ENCODE data around the gene ATP2A2.
A peak's percentile ranks its signal among the peaks of the same experiment; 100 is the strongest.
"Not testable (repeated sequence)": the region's sequence is repeated elsewhere in the genome, so short reads cannot be mapped to it uniquely, and the experiment has no call there.

The ATP2A2 gene

DNA sequence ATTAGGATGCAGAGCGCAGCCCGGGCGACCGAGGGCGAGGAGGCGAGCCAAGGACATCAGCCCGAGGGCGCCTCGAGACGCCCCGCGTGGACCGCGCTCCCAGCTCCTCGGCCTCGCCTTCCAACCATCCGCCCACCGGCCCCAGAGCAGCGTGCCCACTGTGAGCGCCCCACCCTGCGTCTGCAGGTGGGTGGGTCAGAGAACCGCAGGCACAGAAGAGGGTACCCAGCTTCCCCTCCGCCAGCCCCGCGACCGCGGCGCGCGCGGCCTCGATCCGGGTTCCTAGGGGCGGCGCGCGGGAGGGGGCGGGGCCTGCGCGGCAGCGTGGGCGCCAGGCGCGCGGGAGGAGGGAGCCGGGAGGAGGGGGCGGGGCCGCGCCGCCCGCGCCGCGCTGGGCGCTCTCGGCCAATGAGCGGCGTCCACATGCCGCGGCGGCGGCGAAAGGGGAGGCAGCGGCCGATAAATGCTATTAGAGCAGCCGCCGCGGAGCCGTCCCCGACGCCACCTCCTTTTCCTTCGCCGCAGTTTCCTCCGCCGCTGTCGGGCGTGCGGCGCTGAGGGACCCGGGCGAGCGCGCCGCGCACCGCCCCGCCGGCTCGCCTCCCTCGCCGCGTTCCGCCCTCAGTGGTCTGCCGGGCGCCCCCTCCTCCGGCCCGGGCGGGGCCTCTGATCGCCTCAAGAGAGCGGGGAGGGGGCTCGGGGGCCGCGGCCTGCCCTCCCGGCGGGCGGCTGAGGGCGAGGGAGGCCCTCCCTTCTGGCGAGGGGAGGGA is at the start of gene ATP2A2:
TSS of gene ATP2A2 (plus strand) at position 469 of the 770 bp plus-strand sequence. CDS start 543 bp downstream, outside the sequence.
- peak; percentile 54 for DNase-seq

DNA sequence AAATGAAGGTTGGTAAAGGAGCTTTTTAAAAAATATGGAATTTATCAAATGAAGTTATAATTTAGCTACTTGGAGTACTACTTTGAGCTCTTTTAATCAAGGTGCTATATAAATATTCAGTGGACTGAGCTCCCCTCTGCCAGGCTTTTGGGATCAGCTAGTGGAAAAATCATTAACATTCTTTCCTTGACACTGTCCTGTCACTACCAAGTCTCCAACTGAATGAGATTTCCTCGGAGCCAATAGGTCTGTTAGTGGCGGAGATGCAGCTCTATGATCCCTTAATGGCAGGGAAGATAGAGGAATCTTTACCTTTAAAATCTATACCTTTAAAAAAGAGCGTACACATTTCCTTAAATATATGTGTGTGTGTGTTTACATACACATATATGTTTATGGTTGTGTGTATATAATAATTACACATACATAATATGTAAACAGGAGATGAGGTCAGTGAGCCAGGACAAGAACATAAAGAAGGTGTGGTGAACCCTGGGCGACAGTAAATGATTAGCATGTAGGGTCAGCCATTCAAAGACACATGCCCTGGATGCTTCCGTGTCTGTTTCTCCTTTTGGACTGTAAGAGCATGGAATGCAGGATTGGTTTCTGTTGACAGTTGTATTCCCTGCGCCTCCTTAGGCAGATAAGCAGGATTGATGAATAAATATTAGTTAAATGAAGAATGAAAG is 47.7 kb upstream of the ATP2A2 start:
- no peak for DNase-seq

DNA sequence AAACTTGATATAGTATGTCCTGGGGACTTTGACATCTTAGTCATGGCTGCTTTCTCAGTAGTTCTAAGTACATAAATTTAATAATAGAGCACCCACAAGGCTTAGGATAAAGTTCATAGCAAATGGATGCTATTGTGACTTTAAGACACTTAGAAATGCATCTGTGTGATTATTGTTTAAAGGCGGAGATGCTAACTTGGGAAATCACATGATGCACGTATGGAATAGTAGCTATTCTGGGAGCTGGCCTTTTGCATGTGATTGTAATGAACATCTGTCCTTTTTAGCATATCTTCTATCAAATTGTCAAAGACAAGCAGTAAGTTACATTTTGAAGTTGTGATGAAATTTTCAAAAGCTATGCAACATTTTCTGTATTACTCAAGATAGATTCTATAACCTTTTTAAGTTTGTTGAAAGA is 46.7 kb upstream of the ATP2A2 start:
- DNase-seq, result no peak

DNA sequence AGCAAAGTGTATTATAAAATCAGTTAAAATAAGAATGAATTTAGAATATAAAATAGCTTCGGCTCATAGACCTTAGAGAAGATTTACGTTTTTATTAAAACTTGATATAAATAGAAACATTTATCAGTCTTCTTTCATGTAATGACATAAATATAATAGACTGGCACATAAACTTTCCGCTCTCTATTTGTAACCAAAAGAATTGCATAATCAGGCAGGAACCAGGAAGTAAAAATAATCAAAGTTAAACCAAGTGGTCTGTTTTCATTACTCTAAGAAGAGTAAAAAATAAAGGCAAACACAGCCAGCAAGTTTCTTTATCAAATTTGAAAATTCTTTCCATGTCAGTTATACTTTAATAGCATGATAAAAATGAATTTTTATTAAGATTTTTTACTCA is 46.3 kb upstream of the ATP2A2 start:
- DNase-seq, result no peak

DNA sequence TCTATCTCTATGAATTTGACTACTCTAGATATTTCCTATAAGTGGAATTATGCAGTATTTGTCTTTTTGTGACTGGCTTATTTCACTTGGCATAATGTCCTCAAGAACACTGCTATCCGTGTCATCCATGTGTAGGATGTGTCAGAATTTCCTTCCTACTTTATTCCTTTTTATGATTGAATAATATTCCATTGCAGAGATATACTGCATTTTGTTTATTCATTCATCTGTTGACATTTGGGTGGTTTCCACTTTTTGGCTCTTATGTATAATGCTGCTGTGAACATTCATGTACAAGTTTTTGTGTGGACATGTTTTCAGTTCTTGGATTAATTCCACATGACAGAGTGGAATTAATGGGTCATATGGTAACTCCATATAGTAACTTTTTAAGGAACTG is 45.7 kb upstream of the ATP2A2 start:
- DNase-seq, result no peak

DNA sequence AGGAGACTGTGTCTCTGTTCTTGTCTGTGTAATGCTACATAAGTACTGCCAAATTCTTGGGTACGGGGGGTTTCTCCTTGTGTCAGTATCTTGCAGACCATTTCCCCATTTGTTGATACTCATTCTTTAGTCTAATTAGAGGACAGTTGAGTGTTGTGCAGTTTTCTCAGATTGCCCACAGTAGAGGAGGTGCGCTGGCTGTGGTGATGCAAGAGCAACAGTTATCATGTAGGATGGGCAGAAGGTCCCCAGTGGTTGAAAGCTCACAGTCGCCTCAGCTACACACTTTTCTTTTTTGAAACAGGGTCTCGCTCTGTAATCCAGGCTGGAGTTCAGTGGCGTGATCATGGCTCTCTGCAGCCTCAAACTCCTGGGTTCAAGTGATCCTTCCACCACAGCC is 37.8 kb upstream of the ATP2A2 start:
- DNase-seq, result no peak

DNA sequence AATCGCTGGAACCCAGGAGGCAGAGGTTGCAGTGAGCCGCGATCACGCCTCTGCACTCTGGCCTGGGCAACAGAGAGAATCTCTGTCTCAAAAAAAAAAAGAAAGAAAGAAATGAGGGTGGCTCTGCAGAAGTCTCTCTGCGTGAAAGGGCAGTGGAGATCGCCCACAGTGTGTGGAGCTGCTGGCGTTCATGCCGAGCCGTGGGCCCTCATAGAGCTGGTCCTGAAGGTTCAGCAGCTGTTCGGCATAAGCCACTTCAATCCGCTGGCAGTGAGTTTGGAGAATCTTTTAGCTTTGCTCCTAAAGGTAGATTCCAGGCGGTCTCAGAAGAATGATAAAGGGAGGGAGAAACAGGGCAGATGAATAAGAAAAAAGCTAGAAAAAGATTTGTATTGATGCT is 36.7 kb upstream of the ATP2A2 start:
- DNase-seq, result no peak

DNA sequence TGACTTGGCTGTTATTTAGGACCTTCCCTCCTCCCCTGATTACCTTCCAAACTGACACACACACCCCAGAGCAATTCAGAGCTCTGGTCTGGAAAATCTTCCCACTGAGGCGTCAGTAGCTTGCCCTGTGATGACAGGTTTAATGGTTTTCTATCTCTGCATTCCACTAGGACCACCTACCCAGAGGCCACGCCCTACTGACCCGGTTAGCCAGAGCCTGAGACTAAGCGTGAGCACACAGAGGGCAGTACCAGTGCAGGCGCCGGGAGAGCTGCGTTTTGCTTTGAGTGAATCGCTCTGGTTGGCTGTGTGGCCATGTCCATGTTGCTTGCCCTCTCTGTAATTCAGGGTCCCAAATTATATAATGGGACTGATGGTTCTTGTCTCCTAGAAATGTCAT is 36.2 kb upstream of the ATP2A2 start:
- DNase-seq, result no peak

DNA sequence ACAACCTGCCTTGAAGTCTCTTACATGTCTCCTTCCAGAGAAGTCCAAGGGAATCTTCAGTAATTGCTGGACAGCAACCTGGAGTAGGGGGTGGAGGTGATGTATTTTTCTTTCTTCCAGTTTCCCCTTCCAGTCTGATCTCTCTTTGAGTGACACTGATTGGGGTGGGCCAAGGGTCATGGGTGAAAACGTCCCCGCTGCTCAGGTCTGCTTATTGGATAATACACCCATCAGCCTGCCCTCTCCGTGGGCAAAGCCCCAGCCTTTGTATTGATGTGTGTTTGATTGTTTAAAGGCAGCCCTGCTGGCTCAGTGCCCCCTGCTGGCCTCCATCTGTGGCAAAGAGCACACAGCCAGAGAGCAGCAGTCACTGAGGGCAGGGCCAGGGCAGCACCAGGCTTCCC is 35.7 kb upstream of the ATP2A2 start:
- no peak for DNase-seq

DNA sequence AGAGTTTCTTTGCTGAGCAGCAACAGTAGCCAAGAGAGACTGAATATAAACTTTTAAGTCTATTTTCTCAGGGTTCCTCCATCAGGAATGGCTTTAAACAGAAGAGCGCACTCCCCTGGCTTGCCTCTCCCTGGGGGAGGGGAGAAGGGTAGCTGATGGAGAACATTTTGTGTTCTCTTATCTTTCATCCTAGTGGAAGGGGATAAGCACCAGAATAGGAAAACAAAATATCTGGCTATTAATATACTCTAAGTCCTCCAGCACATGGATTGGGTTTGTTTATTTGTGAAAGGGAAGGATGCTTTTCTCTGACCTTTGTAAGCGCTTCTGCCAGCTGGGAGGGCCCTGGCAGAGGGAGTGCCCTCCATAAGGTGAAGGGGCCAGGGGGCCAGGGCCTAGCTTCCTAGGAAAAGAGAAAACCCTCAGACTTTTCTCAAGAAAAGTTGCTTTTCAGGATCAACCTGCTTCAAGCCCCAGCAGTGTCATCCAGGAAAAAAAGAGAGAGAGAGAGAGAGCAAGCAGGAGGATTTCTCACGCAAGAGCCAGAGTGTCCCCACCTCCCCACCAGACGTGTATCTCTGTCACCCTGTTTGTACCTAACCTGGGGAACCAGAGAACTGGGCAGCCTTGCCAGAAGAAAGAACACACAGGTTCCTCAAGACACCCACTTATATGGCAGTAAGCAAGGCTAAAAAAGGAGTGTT is 34.3 kb upstream of the ATP2A2 start:
- DNase-seq, result no peak

DNA sequence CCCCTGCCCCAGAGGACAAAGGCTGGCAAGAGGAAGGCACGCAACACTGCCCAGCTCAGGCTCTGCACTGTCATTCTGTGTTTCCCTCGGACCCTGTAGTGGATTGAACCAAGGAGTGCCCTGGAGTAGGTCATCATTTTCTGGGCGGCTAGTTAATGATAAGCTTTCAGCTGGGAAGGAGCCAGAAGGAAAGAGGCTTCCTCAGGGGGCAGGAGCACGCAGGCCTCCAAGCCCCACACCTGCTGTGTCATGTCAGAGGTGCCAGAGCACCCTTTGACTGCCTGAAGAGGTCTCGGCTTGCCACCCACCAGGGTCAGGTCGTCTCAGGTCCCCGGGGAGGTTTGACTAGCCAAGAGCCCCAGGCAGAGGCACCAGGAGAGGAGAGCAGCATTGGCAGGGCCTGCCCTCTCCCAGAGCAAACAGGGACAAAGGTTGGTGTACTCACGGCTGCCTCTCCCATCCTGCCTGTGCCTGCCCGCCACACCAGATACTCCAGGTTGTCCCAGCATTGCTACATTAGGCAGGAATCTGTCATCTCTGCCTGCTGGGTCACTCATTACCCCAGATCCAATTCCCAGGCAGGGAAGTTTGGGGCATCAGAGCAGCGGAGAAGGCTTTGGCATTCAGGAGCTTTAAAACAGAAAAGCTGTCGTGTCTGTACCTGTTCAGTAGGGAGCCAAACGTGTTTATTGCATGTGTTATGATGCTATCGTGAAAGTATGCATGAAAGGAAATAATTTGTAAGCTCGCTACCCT is 33.5 kb upstream of the ATP2A2 start:
- DNase-seq, result no peak

DNA sequence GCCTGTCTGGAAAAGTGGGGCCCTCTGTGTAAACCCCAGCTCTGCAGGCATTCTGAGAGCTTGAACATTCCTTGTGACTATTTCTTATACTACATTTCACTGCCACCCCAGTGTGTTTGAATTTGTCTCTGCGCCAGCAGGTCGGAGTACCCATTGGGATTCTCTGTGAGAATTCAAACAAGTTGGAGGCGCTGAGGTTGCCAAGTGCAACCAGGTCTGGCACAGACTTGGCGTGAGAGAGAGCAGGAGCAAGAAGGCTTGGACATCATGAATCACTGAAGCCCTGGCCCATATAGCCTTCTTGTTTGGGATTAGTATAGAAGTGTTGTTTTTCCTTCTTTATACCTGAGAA is 33.0 kb upstream of the ATP2A2 start:
- DNase-seq, result no peak

DNA sequence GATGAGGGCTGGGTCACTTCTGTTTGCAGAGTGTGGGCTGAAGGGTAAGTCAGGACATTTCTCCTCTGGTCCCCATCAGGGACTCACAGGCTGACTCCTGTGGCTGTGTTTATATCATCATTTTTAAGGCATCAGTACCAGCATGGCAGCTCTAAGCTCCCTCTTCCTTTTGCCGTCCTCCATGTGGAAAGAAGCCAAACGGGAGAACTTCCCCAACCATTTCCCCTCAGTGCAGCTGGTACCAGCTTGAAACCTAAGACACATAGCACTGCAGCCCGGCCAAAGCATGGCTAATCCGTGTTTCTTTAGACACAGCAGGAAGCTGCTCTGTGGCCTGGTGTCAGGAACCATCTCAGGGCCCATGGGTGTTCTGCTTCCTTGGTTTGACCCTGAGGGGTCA is 31.9 kb upstream of the ATP2A2 start:
- no peak for DNase-seq

DNA sequence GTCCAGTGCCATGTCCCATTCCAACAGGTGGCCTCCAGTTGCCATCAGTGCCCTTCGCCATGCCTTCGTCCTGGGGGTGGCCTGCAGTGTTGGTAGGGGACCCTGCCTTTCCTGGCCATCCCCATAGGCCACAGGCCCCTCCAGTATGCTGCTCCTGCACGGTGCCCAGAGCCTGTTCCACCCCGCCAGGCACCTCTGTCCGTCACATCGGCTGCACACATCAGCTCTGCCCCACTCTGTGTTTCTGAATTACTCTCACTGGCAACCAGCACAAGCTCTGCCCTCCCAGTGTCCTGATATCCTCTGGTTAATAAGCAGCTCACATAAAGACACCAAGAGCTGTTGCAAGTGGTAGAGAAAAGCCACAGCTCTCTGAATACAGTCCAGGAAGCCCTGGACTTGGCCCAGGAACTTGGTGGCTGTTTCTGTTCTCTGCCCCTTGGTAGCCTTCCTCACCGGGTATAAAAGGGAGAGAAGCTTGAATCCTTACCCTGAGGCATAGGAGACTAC is 31.3 kb upstream of the ATP2A2 start:
- no peak for DNase-seq

DNA sequence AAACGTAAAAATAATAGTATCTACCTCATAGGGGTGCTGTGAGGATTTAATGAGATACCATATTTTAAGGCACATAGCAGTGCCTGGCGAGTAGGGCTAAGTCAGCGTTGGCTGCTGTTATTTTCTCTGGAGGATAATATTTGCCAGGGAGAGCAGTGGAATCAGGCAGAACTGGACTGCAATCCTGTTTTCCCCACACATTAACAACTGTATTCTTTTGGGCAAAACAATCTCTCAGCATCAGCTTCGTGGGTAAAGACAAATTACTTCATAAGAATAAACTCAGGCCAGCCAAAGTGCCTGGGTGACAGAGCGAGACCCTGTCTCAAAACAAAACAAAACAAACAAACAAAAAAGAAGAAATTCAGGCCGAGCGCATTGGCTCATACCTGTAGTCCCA is 29.7 kb upstream of the ATP2A2 start:
- DNase-seq, result no peak

DNA sequence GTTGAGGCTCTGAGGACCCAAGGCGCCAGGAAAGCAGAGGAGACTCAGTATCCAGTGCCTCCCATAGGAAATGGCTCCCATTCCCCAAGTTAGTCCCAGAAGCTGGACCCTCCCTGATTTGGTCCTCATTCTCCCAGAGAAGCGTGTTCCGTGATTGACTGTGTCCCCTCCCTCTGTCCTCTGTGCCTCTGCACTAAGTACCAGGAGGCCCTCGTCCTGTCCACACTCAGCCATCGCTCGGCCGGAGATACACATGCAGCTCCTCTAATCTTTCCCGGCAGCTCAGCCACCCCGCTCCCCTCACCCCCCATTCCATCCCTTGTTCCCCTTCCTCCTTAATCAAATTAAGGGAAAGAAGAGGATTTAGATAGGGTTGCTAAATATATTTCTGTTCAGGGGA is 28.3 kb upstream of the ATP2A2 start:
- DNase-seq, result no peak

DNA sequence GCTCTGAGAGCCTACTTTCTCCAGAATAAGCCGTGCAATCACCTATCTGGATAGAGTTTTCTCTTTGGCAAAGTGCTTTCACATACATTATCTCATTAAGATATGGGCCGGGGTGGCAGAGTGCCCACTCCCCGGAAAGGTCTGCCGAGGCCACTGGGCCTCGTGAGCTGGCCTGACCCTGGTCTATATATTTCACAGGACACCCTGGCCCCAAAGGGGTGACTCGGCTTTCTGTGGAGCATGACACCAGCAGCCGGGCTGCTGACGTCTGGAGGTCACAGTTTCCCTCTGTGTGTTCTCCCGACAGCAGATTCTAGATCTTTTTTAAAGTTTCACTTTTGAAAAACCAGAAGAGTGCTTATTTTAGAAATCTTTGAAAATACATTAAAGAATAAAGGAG is 27.9 kb upstream of the ATP2A2 start:
- no peak for DNase-seq

DNA sequence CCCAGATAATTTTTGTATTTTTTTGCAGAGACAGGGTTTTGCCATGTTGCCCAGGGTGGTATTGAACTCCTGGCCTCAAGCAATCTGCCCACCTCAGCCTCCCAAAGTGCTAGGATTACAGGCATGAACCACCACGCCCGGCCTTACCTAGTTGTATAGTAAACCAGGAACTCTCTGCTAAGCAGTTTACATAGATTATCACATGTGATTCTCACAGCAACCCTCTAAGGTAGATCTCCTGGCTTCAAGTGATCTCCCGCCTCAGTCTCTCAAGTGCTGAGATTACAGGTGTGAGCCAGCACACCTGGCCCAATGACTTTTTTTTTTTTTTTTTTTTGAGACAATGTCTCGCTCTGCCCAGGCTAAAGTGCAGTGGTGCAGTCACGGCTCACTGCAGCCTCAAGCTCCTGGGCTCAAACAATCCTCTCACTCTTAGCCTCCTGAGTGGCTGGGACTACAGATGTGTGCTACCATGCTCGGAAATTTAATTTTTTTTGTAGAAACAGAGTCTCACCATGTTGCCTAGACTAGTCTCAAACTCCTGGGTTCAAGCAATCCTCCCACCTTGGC is 26.0 kb upstream of the ATP2A2 start:
- DNase-seq, result peak; percentile 54

DNA sequence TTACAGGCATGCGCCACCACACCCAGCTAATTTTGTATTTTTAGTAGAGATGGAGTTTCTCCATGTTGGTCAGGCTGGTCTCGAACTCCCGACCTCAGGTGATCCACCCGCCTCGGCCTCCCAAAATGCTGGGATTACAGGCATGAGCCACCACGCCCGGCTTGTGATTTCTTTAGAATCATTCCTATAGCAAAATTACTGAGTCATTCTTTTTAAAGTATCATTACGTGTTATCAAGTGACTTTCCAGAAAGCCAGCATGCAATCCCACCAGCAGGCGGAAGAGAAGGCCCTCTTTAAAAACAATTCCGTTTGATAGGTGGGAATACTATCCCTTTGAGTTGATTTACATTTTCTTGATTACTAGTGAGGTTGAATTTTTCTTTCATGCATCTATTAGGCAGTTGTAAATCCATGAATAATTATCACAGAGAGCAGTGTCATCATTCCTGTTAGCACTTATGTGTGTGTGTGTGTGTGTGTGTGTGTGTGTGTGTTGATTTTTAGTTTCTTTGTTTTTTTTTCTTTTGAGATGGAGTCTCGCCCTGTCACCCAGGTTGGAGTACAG is 25.1 kb upstream of the ATP2A2 start:
- DNase-seq, result not testable (repeated sequence)

DNA sequence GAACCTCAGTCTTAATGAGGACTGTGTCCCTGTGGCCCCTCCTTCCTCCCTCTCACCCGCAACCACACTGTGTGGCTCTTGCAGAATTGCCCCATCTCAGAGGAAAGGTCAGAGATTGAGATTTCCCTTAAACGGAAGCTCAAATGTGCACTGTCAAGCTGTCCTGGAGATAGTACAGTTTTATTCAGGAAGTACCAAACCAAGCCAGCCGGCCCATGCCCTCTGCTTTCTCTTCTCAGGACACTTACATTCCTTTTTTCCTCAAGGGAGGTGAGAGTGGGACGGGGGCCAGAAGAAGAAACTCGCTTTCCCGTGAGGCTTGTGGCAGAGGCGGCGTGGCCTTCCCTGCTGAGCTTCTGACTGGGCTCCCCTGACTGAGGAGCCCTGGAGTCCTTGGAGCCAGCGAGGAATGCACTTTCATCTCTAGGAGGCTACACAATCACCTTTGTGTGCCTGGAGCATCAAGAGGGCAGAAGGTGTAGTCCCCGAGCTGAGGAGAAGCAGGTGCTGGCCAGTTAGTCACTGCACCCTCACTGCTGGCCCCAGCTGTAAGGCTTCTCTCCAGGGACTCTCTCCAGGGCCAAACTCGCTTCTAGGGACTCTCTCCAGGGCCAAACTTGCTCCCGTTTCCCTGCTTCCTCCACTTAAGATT is 24.1 kb upstream of the ATP2A2 start:
- no peak for DNase-seq

DNA sequence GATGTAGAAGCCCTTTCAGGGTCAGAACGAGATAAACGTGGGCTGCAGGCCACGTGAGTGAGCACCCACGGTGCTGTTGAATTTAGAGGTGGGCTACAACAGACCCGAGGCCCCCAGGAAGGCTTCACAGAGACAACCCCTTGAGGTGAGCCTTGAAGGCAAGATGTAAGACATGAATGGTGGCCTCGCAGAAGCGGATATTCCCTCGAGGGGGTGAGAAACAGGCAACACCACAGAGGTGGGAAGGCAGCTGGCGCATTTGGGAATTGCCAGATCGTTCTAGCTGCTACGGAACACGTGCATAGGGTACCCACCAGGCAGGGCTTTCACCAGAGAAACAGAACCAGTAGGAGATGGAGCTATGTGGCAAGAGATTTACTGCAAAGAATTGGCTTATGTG is 22.6 kb upstream of the ATP2A2 start:
- DNase-seq, result no peak
